A549 (cell line): Measurements from ENCODE around the gene KIF2A. TPM values are rescaled to one million over a fixed set of nuclear protein-coding genes. Genes with fewer than 3 reads are reported as not detected.

Experiments used
- ATAC-seq, 2 experiments: fragments of 200-7000 bp in 1 of 2; fragments of >200 bp in 1 of 2; cut with Nextera tagmentation in 1 of 2; cut with Tn5 transposase in 1 of 2; 3 replicates each; pipeline versions ENCODE4 v1.8.0 to v1.9.1; 2018 to 2020; ENCODE audit warnings: mild to moderate bottlenecking in 1 of 2, moderate library complexity in 1 of 2
- CTCF ChIA-PET: fragments of 300-600 bp; sonication (Branson Sonifier 250); formaldehyde crosslinking; extraction: SDS; loops from one replicate; lab custom pipeline; 2021; ENCODE audit warnings: antibody characterized with exemption, inconsistent platforms; lab: Yijun Ruan, JAX
- POLR2A ChIA-PET: fragments of 350-600 bp; formaldehyde crosslinking; extraction: SDS; loops from one replicate; lab custom pipeline; 2021; ENCODE audit warnings: antibody characterized with exemption, inconsistent platforms; lab: Yijun Ruan, JAX
- DNase-seq, 2 experiments: peaks; one replicate each; pipeline versions ENCODE4 v3.0.0 to v3.0.0-alpha.2; 2011 to 2016; ENCODE audit warnings: low read depth in 1 of 2, low spot score in 1 of 2
- FAIRE-seq: peaks from 2 replicates; lab custom pipeline; 2011; peaks lifted over from hg19 to GRCh38; lab: Jason Lieb, UNC
- H3K27ac ChIP-seq, 2 experiments: fragments of >200 bp; sonication (Bioruptor Twin); formaldehyde crosslinking; 3 replicates each; pipeline ENCODE4 v1.5.1; 2016 to 2017
- H3K4me1 ChIP-seq: fragments of >200 bp; sonication (Bioruptor Twin); formaldehyde crosslinking; 3 replicates; pipeline ENCODE4 v1.6.1; 2016
- H3K4me2 ChIP-seq: fragments of >200 bp; sonication (Bioruptor Twin); formaldehyde crosslinking; 3 replicates; pipeline ENCODE4 v1.6.1; 2016
- H3K4me3 ChIP-seq: fragments of >200 bp; sonication (Bioruptor Twin); formaldehyde crosslinking; 3 replicates; pipeline ENCODE4 v1.5.1; 2016
- H3K9me3 ChIP-seq: fragments of >200 bp; sonication (Bioruptor Twin); formaldehyde crosslinking; 3 replicates; pipeline ENCODE4 v1.6.1; 2016
- CHD4 ChIP-seq: fragments of 200-600 bp; sonication (generic); IDR thresholded peaks from 2 replicates; pipeline ENCODE4 v1.6.1; 2016; ENCODE audit warnings: antibody characterized with exemption, mild to moderate bottlenecking, borderline replicate concordance
- EHF ChIP-seq: fragments of 250-450 bp; sonication (Bioruptor Pico); IDR thresholded peaks from 2 replicates; pipeline ENCODE4 v1.5.0; 2020; ENCODE audit warnings: mild to moderate bottlenecking
- GATA3 ChIP-seq: IDR thresholded peaks from 2 replicates; pipeline ENCODE4 v1.6.1; 2012; ENCODE audit warnings: borderline replicate concordance
- HOXB13 ChIP-seq: fragments of 250-450 bp; sonication (Bioruptor Pico); IDR thresholded peaks from 2 replicates; pipeline ENCODE4 v1.5.0; 2020; ENCODE audit warnings: low read depth, mild to moderate bottlenecking, moderate library complexity
- JUN ChIP-seq, 2 experiments: fragments of >200 bp; sonication (Bioruptor Twin); formaldehyde crosslinking; IDR thresholded peaks; 2 replicates in 1 of 2; 3 replicates in 1 of 2; pipeline ENCODE4 v1.6.1; 2016 to 2017
- PHF8 ChIP-seq: fragments of 200-600 bp; sonication (generic); IDR thresholded peaks from 2 replicates; pipeline ENCODE4 v1.6.1; 2016; ENCODE audit warnings: low read depth, mild to moderate bottlenecking, antibody characterized with exemption, moderate library complexity, borderline replicate concordance
- RAD21 ChIP-seq, 2 experiments: fragments of >200 bp in 1 of 2; sonication (Bioruptor Twin) in 1 of 2; formaldehyde crosslinking in 1 of 2; IDR thresholded peaks in 1 of 2; conservative IDR thresholded peaks in 1 of 2; 2 replicates in 1 of 2; 3 replicates in 1 of 2; pipeline ENCODE4 v1.6.1; 2012 to 2018; ENCODE audit warnings: inconsistent platforms in 1 of 2
- TFCP2L1 ChIP-seq: fragments of 250-450 bp; sonication (Bioruptor Pico); IDR thresholded peaks from 2 replicates; pipeline ENCODE4 v1.5.0; 2021; ENCODE audit warnings: mild to moderate bottlenecking
- TP53 ChIP-seq: fragments of 250-450 bp; sonication (Bioruptor Pico); IDR thresholded peaks from 2 replicates; pipeline ENCODE4 v1.5.0; 2021; ENCODE audit warnings: mild to moderate bottlenecking, moderate library complexity
- ZC3H11A ChIP-seq: fragments of 450-650 bp; IDR thresholded peaks from 2 replicates; pipeline ENCODE4 v1.6.1; 2014; ENCODE audit warnings: antibody characterized with exemption, mild to moderate bottlenecking
- ZNF302 ChIP-seq: fragments of 250-450 bp; sonication (Bioruptor Pico); IDR thresholded peaks from 2 replicates; pipeline ENCODE4 v1.9.0; 2021; ENCODE audit warnings: inconsistent platforms, mild to moderate bottlenecking, moderate library complexity
- WGBS: methylation state at CpG from one replicate; pipeline ENCODE4 v1.1.6; 2017; ENCODE audit errors: missing lambda C conversion rate; 5-methylcytosine and 5-hydroxymethylcytosine counted together
- polyA plus RNA-seq, 4 experiments: library from polyadenylated mRNA; depleted of rRNA in 3 of 4; stranded (reverse); fragments of >200 nt; fragmentation: RNase III in 1 of 4; extraction: RNeasy Plus Mini Kit Qiagen cat#74134 plus additional on column Dnase treatment in 1 of 4; gene quantifications; 2 replicates in 3 of 4; 3 replicates in 1 of 4; pipeline ENCODE4 v1.2.3, GENCODE V29; 2011 to 2017
- TF ChIP-seq, protein P1 (sequence below): fragments of 450-650 bp; IDR thresholded peaks from 2 replicates; pipeline ENCODE4 v1.6.1; 2014; ENCODE audit warnings: antibody characterized with exemption
- TF ChIP-seq, protein P2 (sequence below): fragments of 200-600 bp; sonication (generic); IDR thresholded peaks from 2 replicates; pipeline ENCODE4 v1.6.1; 2016; ENCODE audit warnings: antibody characterized with exemption, mild to moderate bottlenecking, moderate library complexity

The KIF2A gene
- polyA plus RNA-seq, 2 of the 4 experiments (the other 2 are of a cell fraction) = 44.5 to 68.9 TPM

DNA sequence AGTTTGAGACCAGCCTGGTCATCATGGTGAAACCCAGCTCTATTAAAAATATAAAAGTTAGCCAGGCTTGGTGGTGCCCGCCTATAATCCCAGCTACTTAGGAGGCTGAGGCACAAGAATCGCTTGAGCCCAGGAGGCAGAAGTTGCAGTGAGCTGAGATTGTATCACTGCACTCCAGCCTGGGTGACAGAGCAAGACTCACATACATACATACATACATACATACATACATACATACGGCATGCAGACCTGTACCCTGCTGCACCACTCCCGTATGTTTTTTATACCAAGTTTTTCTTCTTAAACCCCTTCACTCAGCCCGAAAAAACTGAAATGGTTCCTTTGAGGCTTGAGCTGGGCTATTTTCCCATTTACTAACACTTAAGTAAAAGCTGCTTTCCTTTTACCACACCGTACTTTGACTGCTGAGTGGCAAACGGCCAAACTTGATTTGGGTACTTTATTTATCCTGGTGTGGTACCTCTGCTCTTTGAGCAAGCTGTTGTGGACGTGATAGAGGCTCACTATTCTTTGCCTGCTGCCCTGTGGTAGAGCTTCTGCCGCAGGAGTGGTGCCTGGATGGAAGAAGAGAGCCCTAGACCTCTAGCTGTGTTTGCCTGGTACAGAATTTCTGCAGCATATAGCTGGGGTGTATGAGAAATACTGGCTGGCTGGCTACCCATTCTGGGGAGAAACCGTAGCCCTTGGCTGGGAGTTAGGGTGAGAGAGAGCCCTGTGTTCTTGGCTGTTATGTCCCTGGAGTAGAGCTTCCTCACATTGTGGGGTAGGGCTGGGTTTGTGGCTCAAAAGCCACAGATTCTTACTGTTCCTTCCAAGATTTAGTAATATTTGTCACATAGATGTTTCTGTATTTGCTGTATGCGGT is 126.0 kb downstream of the KIF2A start:
- DNase-seq = no peak
- WGBS = 86% methylated on average over 11 of the region's 11 CpGs
- no peak overlapping the region for H3K27ac ChIP-seq
- FAIRE-seq = no peak
- CTCF ChIA-PET = interaction anchor here (0.6 to 2.9 kb wide), 4 partner anchors 12 to 80 kb away, joined by 3 to 13 read pairs (median 4); no protein-coding TSS in a partner anchor
- H3K9me3 ChIP-seq = no peaks in the 10 kb centered on the region
- POLR2A ChIA-PET = interaction anchor here (1.0 kb wide), 1 partner anchor 28 kb away, joined by 3 read pairs; the partner anchor contains the start of gene DIMT1
- TF ChIP-seq, protein P1, sequence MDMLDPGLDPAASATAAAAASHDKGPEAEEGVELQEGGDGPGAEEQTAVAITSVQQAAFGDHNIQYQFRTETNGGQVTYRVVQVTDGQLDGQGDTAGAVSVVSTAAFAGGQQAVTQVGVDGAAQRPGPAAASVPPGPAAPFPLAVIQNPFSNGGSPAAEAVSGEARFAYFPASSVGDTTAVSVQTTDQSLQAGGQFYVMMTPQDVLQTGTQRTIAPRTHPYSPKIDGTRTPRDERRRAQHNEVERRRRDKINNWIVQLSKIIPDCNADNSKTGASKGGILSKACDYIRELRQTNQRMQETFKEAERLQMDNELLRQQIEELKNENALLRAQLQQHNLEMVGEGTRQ = no peak
- TF ChIP-seq EHF (no peak), ZC3H11A (no peak), RAD21 (conservative IDR thresholded peaks at IDR 0.05 in 1 of 2, IDR thresholded peaks at IDR 0.05 in 1 of 2) (no peak)
- no peak overlapping the region for H3K4me2 ChIP-seq
- H3K4me1 ChIP-seq = no peaks in the 10 kb centered on the region
- peak; percentile 27 to 50; a peak in 4 of 6 replicates for ATAC-seq
- H3K4me3 ChIP-seq = no peak overlapping the region

DNA sequence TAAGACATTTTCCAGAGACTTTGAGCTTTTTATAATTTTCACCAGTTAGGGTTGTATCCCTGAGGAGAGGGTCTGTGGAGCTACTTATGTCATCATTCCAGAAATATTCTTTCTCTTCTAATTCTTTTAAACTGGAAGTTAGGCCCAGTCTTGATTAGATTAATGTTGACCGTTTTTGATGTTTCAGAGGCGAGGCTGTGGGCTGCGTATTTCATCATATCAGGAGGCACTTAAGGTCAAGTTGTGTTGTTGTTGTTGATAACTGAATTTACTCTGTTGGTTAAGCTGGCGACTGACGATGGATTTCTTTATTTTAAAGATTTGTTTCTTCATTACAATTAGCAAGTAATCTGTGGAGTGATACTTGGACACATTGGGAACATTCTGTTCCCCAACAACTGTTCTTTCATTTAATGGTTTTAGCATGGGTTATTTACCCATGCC is 126.6 kb downstream of the KIF2A start:
- no peaks in the 10 kb centered on the region for H3K9me3 ChIP-seq
- H3K4me1 ChIP-seq = no peaks in the 10 kb centered on the region
- ATAC-seq = no peak
- CTCF ChIA-PET = interaction anchor here (0.6 to 2.9 kb wide), 4 partner anchors 11 to 81 kb away, joined by 3 to 13 read pairs (median 4); no protein-coding TSS in a partner anchor
- POLR2A ChIA-PET = no interaction called here
- 95% methylated on average over 5 of the region's 5 CpGs for WGBS
- no peak overlapping the region for H3K27ac ChIP-seq
- H3K4me3 ChIP-seq = no peak overlapping the region
- DNase-seq = no peak
- H3K4me2 ChIP-seq = no peak overlapping the region
- TF ChIP-seq GATA3 (no peak), HOXB13 (CRISPR knock-in tag) (no peak), TFCP2L1 (CRISPR knock-in tag) (no peak), TP53 (CRISPR knock-in tag) (no peak), PHF8 (no peak), CHD4 (no peak), JUN (IDR thresholded peaks at IDR 0.05) (no peak), ZNF302 (no peak)
- TF ChIP-seq, protein P1 = no peak
- TF ChIP-seq, protein P2, sequence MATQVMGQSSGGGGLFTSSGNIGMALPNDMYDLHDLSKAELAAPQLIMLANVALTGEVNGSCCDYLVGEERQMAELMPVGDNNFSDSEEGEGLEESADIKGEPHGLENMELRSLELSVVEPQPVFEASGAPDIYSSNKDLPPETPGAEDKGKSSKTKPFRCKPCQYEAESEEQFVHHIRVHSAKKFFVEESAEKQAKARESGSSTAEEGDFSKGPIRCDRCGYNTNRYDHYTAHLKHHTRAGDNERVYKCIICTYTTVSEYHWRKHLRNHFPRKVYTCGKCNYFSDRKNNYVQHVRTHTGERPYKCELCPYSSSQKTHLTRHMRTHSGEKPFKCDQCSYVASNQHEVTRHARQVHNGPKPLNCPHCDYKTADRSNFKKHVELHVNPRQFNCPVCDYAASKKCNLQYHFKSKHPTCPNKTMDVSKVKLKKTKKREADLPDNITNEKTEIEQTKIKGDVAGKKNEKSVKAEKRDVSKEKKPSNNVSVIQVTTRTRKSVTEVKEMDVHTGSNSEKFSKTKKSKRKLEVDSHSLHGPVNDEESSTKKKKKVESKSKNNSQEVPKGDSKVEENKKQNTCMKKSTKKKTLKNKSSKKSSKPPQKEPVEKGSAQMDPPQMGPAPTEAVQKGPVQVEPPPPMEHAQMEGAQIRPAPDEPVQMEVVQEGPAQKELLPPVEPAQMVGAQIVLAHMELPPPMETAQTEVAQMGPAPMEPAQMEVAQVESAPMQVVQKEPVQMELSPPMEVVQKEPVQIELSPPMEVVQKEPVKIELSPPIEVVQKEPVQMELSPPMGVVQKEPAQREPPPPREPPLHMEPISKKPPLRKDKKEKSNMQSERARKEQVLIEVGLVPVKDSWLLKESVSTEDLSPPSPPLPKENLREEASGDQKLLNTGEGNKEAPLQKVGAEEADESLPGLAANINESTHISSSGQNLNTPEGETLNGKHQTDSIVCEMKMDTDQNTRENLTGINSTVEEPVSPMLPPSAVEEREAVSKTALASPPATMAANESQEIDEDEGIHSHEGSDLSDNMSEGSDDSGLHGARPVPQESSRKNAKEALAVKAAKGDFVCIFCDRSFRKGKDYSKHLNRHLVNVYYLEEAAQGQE = no peak
- no peak for FAIRE-seq

Other genes starting within 250 kb of the KIF2A start
- 35.5 and 49.6 TPM in 2 replicates for gene DIMT1, start 97.7 kb downstream of the KIF2A start, polyA plus RNA-seq (2011; rRNA removed)
- gene DIMT1, start 97.7 kb downstream of the KIF2A start, polyA plus RNA-seq (2017; fragmentation: RNase III; extraction: RNeasy Plus Mini Kit Qiagen cat#74134 plus additional on column Dnase treatment) = 36.9 to 40.0 TPM (median 38.4 TPM) in 3 replicates
- 33.0 and 44.9 TPM in 2 replicates for gene IPO11, start 106.6 kb downstream of the KIF2A start, polyA plus RNA-seq (2011; rRNA removed)
- gene IPO11, start 106.6 kb downstream of the KIF2A start, polyA plus RNA-seq (2017; fragmentation: RNase III; extraction: RNeasy Plus Mini Kit Qiagen cat#74134 plus additional on column Dnase treatment) = 20.2 to 22.7 TPM (median 20.7 TPM) in 3 replicates